ENCODE data around the gene FAF1.

Gene FAF1

DNA sequence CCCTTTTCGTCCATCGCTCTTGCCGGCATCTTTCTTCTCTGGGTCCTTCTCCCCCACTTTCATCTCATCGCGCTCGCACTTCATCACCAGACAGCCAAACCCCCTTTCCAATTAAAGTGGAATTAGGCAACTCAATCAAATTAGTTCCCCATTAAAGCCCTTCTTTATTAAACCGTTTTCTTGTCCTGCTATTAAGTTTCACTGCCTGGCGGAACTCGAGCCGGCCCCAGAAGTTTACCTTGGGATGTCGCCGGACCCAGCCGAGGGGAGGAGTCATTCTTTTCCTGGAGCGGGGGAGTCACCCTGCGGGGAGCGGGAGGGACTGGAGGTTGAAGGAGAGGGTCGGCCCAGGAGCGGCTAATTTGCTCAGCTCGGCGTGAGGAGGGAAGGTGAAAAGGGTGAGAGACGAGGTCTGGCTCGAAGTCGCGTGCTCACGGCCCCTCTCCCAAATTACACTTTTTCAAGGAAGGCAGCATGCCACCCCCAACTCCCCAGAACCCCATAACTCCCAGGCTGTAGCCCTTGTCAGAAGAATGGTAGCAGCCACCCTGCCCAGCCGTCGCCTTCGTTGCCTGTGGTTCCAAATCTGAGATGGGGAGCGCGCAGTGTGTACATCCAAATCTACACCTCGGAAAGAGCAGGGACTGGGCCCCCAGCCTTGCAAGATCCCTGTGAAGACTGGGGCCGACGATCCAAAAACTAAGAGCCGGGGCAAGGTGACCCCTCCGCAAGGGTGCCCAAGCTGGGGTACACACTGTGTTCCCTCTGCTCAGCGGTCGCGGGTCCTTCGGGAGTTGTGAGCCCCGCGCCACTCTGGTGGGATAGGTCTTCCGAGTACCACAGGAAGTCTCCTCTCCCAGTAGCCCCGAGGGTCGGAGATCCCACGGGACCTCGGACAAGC is 543.3 kb downstream of the FAF1 start:
- ATAC-seq = no peak
- DNase-seq = no peak

DNA sequence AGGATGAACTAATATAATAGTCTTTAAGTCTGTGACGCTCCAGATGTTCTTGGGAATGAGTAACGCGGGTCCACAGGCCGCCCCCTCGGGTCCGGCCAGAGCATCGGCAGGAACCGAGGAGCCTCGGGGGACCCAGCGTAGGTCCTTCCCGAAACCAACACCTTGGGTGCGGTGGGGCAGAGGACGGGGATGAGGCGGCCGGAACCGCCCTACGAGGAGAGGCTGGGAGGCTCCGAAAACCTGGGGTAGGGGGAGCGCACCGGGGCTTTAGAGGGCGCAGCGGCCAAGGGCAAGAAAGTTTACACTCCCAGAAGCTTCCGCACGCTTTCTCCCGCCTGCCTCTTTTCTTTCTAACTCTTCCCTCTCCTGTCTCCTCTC is 543.9 kb downstream of the FAF1 start:
- no peak for DNase-seq
- ATAC-seq = no peak

DNA sequence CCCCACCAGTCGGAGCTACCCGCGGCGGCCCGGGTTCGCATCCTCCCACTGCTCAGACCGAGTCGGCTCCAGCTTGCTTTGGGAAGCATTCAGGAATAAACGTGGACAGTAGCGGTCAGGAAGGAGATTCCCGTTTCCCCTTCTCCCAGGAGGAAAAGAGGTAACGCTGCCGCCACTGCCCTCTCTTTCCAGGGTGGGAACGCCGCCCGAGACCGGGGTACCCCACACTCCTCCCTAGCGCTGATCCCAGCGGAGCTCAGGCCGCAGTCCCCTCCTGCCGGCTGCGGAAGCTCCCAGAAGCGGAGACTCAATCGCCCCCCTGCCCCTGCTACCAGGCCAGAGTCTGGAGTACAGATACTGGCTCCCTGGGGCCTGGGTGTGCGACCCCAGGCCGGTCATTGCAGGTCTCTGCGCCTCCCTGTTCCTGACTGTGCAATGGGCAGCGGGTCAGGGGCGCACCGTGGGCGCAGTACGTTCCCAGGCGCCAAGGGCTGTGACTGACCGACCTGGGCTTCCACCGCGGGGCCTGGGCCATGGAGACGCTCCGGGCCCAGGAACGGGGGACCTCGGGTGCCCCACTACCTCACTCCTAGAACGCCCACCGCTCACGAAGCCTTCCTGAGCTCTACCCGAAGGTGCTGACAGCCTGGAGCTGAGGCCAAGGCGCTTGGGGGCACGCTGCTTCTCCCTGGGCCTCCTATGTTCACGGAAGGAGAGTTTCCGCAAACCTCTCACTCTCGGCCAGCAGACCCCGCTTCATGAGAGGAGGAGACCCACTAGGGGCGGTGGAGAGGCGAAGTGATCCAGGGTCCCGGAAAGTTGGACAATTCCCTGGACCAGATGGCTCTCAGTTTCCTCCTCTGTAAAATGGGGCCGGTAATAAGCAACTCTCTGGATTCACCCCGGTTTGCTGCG is 544.6 kb downstream of the FAF1 start:
- ATAC-seq (no peak), DNase-seq (no peak)

DNA sequence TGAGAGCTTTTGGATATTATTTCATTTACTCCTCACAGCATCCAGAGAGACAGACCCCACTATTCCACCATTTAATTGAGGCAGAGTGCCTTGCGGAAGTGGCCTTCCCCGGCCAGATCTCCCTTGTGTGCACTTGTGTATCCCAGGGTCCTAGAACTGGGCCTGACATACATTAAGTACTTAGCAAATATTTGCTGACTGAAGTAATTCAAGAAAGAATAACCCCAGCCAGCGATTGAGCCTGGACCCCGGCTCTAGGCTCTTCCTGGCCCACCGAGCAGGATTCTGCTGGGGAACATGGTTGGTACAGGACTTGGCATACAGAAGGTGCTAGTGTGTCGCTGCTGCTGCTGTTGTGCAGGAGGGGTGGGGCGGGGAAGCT is 545.2 kb downstream of the FAF1 start:
- ATAC-seq (no peak), DNase-seq (no peak)

DNA sequence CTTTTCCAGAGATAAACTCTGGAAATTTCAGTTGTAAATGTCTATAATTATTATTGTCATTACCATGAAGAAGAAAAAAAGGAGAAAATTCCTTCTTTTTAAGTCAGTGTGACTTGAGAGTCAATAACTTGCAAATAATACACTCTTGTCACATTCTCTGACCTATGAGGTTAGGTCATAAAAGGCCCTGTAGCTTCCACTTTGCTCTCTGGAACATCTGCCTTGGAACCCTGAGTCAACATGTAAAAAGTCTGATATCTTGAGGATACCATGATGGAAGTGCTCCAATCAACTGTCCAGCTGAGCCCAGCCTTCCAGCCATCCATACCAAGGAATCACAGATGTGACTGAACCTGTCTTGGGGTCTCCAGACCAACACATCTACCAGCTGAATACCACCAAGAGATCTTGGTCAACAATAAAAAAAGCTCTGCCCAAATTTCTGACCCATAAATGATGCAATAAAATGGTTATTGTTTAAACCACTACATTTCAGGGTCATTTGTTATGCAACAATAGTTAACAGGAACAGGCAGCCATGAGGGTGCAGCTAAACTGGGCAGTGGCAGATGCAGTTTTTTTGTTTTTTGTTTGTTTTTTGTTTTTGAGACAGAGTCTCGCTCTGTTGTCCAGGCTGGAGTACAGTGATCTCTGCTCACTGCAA is 547.1 kb downstream of the FAF1 start:
- ATAC-seq (no peak), DNase-seq (no peak)

DNA sequence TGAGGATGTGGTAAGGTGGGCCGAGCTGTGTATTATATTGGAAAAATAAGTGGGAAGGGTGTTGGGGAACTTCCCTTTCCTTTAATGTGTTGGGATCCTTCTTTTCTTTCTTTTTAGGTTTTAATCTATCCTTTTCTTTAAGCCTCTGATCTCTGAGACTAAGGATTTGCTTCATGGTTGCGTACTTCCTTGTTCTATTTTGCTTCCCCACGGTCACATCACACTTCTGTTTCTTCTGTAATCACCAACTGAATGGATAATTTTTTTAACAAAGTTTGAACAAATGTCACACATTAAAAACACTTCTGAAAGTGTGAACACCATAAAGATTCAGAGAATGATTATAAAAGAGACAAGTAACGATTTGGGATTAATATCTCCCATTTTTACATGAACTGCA is 554.3 kb downstream of the FAF1 start:
- no peak for DNase-seq
- no peak for ATAC-seq

DNA sequence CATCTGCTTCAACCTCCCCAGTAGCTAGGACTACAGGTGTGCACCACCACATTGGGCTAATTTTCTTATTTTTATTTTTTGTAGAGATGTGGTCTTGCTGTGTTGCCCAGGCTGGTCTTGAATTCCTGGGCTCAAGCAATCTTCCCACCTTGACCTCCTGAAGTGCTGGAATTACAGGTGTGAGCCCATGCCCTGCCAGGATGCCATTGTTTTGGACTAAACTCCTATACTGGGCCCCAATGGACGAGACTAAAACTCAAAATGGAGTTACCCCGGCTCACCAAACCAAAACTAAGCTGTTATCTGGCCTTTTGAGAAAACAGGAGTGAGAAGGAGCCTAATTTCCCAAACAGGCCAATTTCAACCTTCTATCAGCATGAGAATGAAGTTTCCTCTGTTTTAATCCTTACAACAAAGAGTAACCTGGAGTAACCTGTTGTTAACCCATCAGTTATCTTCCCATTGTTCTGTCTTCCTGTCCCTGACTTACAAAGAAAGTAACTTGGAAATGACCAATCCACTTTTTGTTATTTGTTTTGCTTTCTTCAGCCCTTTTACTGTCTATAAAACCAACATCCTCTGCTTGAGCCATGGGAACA is 566.4 kb downstream of the FAF1 start:
- ATAC-seq (no peak), DNase-seq (no peak)
